COR-L47 (cell line): Measurements from ENCODE around the gene RNF34.

Source experiments
- DNase-seq: peaks from one replicate; lab custom pipeline; 2025; lab: John Stamatoyannopoulos, UW

The RNF34 gene

DNA sequence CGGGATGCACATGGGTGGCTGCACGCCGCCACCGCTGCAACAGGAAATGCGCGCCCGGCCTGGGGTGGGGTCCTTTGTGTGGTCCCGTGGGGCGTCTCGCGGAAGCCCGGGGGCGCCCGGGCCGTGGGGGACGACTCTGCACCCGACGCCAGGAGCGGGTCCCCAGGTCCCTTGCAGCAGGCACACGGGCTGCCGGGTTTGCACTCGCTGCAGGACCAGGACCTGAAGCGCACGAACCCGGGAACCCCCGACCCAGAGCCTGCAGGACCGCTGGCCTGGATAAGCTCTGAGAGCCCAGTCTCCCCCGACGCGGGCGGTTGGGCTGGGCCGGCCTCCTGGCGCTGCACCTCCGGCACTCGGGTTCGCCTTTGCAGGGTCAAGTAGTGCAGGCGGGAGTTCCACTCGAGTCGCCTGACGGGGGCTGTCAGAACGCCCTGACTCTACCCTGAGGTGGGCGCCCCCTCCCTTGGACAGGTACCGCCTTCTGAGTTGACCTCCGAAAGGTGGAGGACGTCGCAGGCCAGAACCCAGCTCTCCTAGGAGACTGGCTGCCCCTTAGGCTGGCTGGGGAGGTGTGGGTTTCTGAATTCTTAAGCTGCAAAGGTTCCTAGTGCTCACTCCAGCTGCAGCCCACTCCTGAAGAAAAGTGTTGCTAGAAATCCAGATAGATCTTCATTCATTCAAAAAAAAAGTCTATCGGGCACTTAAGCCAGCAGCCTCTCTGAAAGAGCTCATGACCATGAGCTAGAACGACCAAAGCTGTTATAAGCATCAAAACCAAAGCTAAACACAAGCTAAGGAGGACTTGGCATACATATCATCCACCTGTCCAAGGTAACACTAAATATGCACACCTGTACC lies 68.0 kb downstream of the RNF34 start:
- no peak for DNase-seq

DNA sequence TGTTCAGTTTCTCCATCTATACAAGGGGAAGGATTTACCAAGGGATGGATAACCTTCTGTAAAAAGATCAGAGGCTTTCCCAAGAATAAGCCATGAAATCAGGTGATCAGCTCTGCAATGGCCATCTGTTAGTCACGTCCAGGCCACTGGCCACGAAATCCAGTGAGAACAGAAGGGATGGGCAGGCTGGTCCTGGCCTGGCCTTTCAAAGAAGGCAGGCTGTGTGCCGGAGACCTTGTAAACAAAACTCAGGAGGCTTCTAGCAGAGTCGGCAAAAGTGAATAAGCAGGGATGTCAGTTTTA lies 68.5 kb downstream of the RNF34 start:
- DNase-seq, result no peak

DNA sequence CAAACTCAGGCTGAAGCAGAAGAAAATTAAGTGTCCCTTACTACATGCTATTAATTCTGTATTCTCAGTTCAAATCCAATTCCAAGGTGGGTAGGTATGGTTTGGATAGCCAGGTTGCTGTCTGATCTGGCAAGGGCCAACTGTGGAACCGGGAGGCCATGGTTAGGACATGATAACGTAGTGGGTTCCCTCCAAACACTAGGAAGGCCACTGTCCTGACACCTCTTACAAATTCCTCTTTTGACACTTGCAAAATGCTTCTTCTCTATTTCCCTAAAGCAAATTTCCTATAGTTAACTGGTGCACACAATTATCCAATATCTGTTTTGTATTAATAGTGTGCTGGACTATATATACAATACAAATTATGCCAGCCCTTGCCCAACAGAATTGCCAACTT lies 70.8 kb downstream of the RNF34 start:
- no peak for DNase-seq

DNA sequence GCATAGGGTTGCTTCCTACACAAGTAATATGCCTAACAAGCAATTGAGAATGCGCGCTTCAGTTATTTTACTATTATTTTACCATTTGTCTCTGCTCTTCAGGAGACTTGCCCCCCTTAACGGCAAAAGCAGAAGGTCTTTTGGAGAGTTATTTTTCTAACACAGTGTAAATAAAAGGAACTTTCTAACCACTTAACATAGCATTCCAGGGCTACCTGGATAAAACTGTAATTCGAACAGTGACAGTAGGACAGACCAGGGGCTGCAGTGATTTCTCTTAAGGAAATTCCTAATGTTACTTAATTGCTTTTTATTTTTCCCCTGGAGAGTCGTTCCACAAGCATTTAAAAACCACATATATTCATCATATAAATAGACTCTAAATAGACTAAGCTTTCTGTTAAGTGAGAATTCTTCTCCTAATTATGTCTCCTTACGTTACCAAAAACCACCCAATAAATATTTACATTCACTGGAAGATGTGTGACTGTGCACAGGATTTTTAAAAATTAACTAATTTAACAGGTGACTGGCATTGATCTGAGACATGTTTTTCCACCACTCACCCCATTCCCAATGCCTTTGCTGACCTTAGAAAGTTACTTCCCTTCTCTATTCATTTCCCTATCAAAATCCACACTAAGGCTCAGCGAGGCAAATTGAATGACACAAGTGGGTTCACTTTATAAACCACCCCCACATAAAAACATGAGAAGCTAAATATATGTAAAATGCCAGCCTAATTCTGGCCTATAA lies 72.4 kb downstream of the RNF34 start:
- DNase-seq, result no peak
